SKM-1 (cell line): ENCODE results near the gene CNN3.

ENCODE experiments used
- DNase-seq: peaks from one replicate; lab custom pipeline; 2025; ENCODE audit not compliant: unreplicated experiment; lab: John Stamatoyannopoulos, UW

Gene CNN3

DNA sequence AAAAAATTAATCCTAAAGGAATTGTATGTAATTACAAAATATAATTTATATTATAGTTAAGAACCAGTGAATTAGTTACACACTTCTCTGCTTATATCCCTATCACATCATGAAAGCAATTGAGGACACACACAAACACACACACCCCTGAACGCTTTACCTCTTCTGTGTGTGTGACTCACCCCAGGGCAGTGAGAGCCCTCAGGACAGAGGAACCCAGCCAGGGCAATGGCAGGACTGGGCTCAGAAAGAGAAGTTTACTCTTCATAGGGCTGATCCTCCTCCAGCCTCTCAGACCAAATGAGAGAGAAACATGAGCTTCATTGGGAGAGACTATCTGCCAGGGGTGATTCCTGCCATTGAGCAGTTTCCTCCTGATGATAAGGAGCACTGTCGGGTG, 68.6 kb downstream of the CNN3 start:
- no peak for DNase-seq

DNA sequence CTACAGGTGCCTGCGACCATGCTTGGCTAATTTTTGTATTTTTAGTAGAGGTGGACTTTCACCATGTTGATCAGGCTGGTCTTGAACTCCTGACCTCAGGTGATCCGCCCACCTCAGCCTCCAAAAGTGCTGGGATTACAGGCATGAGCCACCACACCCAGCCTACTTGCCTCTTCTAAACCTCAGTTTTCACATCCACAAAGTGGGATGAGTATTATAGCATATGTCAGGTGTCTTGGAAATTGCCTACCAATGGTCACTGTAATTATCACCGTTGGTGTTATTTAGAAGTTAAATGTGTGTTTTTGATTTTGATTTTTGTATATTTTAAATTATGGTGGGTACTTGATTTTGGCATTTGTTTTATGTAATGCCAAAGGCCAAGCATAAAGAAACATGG, 70.0 kb downstream of the CNN3 start:
- no peak for DNase-seq

GRCh38 chr1:94856004-94856403, 70.9 kb downstream of the CNN3 start:
- DNase-seq: no peak

DNA sequence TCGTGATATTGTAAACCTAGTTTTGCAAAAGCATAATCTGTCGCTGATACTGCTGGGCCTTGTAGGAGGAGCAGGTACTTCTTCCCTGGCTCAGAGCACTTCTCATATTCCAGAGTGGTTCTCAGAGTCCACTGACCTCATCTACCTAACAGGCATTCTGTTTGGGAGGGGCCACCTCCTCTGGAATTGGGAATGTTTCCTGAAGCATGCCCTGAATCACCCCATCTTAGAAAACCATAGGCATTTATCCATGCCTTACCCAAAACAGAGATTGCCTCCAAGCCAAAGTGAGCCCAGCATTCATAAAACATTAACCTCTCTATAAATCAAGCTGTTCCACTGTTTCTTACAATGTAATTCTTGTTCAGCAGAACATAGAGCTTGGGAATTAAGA, 71.6 kb downstream of the CNN3 start:
- DNase-seq: no peak

- peak; percentile 88 for DNase-seq
Measured at GRCh38 chr1:94854458-94855306, 72.2 kb downstream of the CNN3 start.

DNA sequence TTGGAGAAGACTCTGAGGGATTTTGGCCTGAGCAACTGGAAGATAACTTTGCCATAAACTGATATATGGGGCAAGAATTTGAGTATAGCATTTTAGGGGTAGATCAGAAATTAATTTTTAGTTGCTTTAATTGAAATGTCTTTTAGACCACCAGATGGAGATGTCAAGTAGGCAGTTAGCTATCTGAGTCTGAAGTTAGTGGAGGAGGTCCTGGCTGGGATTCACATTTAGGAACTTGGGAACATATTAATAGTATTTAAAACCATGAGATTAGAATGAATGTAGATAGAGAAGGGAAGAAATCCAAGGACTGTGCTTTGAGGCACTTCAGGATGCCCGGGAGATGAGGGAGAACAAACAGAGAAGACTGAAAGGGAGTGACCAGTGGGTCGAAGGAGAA, 74.1 kb downstream of the CNN3 start:
- DNase-seq: no peak

DNA sequence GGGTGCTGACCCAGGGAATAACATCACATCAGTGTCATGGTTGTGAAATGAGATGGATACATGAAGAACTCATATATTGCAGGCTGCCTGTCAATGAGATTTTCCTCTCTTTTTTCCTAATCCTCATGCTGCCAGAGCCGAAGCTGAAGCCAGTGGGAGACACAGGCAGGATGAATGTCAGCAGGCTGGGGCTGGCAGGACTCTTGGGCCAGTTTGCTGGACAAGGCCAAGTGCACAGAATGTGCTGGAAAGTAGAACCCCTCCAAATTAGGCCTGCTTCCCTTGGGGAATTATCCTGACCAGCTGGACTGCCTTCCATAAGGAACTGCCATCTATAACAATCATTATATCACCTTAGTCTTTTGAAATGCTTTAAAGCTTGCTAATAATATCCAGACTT, 75.3 kb downstream of the CNN3 start:
- no peak for DNase-seq
